ENCODE data around the gene SWI5. TPM values are rescaled to one million over a fixed set of nuclear protein-coding genes. Genes with fewer than 3 reads are reported as not detected.

SWI5 gene
- total and polyA plus RNA-seq, 9 of the 15 experiments (the other 6 are each of a cell fraction or from before 2014, with no cell fraction given), result 62.8 to 133 (median 95.9) TPM

- TF ChIP-seq CBFA2T2 (conservative IDR thresholded peaks at IDR 0.05), result no peak
- TF ChIP-seq, protein P1, sequence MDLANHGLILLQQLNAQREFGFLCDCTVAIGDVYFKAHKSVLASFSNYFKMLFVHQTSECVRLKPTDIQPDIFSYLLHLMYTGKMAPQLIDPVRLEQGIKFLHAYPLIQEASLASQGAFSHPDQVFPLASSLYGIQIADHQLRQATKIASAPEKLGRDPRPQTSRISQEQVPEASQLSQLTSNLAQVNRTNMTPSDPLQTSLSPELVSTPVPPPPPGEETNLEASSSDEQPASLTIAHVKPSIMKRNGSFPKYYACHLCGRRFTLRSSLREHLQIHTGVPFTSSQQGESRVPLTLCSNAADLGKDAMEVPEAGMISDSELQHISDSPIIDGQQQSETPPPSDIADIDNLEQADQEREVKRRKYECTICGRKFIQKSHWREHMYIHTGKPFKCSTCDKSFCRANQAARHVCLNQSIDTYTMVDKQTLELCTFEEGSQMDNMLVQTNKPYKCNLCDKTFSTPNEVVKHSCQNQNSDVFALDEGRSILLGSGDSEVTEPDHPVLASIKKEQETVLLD (IDR thresholded peaks at IDR 0.05), result peak; percentile 76
- TF ChIP-seq ZNF354B (CRISPR knock-in tag; IDR thresholded peaks at IDR 0.05), result no peak
- no peak for TF ChIP-seq RUNX1 (IDR thresholded peaks at IDR 0.05; ENCODE audit: low read depth)
- TF ChIP-seq U2AF1 (optimal IDR thresholded peaks at IDR 0.05; ENCODE audit: low read depth, low read length), result no peak
- TF ChIP-seq ZNF165 (CRISPR knock-in tag; IDR thresholded peaks at IDR 0.05; ENCODE audit: borderline replicate concordance), result no peak
- TF ChIP-seq, protein P2, sequence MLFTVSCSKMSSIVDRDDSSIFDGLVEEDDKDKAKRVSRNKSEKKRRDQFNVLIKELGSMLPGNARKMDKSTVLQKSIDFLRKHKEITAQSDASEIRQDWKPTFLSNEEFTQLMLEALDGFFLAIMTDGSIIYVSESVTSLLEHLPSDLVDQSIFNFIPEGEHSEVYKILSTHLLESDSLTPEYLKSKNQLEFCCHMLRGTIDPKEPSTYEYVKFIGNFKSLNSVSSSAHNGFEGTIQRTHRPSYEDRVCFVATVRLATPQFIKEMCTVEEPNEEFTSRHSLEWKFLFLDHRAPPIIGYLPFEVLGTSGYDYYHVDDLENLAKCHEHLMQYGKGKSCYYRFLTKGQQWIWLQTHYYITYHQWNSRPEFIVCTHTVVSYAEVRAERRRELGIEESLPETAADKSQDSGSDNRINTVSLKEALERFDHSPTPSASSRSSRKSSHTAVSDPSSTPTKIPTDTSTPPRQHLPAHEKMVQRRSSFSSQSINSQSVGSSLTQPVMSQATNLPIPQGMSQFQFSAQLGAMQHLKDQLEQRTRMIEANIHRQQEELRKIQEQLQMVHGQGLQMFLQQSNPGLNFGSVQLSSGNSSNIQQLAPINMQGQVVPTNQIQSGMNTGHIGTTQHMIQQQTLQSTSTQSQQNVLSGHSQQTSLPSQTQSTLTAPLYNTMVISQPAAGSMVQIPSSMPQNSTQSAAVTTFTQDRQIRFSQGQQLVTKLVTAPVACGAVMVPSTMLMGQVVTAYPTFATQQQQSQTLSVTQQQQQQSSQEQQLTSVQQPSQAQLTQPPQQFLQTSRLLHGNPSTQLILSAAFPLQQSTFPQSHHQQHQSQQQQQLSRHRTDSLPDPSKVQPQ (CRISPR knock-in tag; IDR thresholded peaks at IDR 0.05; ENCODE audit: borderline replicate concordance), result no peak
- TF ChIP-seq CREB1 (IDR thresholded peaks at IDR 0.05), result peak; percentile 67
- TF ChIP-seq CREB1 (CRISPR knock-in tag; IDR thresholded peaks at IDR 0.05), result no peak
- no peak for TF ChIP-seq HMGN3 (IDR thresholded peaks at IDR 0.05; ENCODE audit: borderline replicate concordance, extremely low read depth, insufficient read length, low read depth, low read length)
- TF ChIP-seq, protein P3, sequence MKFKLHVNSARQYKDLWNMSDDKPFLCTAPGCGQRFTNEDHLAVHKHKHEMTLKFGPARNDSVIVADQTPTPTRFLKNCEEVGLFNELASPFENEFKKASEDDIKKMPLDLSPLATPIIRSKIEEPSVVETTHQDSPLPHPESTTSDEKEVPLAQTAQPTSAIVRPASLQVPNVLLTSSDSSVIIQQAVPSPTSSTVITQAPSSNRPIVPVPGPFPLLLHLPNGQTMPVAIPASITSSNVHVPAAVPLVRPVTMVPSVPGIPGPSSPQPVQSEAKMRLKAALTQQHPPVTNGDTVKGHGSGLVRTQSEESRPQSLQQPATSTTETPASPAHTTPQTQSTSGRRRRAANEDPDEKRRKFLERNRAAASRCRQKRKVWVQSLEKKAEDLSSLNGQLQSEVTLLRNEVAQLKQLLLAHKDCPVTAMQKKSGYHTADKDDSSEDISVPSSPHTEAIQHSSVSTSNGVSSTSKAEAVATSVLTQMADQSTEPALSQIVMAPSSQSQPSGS (CRISPR knock-in tag; IDR thresholded peaks at IDR 0.05), result no peak
- peak; percentile 75 for TF ChIP-seq SAP30 (IDR thresholded peaks at IDR 0.05; ENCODE audit: borderline replicate concordance, insufficient read depth, low read depth, low read length, poor library complexity, severe bottlenecking)
- no peak for TF ChIP-seq TAF15 (IDR thresholded peaks at IDR 0.05; ENCODE audit: low read depth, low read length)
- peak in 1 of 2 experiments; percentile 75; a peak in 3 of 4 replicates for TF ChIP-seq RCOR1 (IDR thresholded peaks at IDR 0.05; ENCODE audit: borderline replicate concordance in 1 of 2, low read depth in 2 of 2, low read length in 2 of 2)
- no peak for TF ChIP-seq MXI1 (IDR thresholded peaks at IDR 0.05; ENCODE audit: low read depth, low read length)
- TF ChIP-seq ELK3 (CRISPR knock-in tag; IDR thresholded peaks at IDR 0.05), result no peak
- no peak for TF ChIP-seq MYBL2 (IDR thresholded peaks at IDR 0.05; ENCODE audit: low read depth)
- no peak for TF ChIP-seq MYBL2 (CRISPR knock-in tag; IDR thresholded peaks at IDR 0.05; ENCODE audit: borderline replicate concordance)
- no peak for TF ChIP-seq CTBP1 (IDR thresholded peaks at IDR 0.05; ENCODE audit: borderline replicate concordance)
- no peak for TF ChIP-seq ARID2 (IDR thresholded peaks at IDR 0.05)
These were observed 25.9 kb upstream of the SWI5 start (continued) for GRCh38 chr9:128249908-128250838.
